DMS79 (cell line): Measurements from ENCODE around the gene OR8D1.
"Not testable (repeated sequence)": the region's sequence is repeated elsewhere in the genome, so short reads cannot be mapped to it uniquely, and the experiment has no call there.

Experiments
- DNase-seq: peaks from one replicate; lab custom pipeline; 2025; lab: John Stamatoyannopoulos, UW

Gene OR8D1

DNA sequence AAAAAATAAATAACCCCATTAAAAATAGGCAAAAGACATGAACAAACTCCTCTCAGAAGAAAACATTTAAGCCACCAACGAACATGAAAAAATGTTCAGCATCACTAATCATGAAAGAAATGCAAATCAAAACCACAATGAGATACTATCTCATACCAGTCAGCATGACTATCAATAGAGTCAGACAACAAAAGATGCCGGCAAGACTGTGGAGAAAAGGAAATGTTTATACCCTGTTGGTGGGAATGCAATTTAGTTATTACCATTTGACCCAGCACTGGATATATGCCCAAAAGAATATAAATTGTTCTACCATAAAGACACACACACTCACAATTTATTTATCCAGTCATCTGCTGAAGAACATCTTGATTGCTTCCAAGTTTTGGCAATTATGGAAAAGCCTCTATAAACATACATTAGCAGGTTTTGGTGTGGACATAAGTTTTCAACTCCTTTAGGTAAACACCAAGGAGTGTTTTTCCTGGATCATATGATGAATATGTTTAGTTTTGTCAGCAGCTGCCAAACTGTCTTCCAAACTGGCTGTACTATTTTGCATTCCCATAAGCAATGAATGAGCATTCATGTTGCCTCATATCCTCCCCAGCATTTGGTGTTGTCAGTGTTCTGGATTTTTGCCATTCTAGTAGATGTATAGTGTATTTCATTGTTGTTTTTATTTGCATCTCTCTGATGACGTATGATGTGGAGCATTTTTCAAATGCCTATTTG is 28.0 kb downstream of the OR8D1 start:
- DNase-seq, result no peak

DNA sequence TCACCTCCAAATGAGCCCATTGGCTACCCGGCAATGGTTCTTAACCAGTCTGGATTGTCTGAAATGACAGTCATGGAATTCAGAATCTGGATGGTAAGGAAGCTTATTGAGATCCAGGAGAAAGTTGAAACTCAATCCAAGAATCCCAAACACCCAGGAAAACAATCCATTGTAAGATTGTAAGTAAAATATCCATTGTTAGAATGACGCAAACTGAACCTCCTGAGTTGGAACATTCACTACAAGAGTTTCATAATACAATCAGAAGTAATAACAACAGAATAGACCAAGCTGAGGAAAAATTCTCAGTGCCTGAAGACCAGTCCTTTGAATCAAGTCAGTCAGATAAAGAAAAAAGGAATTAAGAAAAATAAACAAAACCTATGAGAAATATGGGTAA is 35.5 kb downstream of the OR8D1 start:
- no peak for DNase-seq

DNA sequence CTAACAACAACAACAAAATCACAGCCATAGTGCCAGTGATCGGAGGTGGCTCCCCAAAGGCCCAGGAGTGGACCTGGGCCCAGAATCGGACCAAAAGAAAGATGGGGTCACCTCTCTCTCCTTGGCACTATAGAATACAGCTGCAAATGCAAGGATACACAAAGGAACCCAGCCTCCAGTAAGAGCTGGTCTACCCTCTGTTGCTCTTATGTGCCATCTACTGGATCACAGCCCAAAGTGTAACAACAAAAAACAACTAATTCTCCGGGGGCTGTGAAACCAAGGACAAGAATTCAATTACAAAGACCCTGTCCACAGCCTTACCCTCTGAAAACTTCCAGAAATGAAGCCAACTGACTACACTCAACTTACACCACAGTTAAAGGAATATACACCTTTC is 35.9 kb downstream of the OR8D1 start:
- no peak for DNase-seq

DNA sequence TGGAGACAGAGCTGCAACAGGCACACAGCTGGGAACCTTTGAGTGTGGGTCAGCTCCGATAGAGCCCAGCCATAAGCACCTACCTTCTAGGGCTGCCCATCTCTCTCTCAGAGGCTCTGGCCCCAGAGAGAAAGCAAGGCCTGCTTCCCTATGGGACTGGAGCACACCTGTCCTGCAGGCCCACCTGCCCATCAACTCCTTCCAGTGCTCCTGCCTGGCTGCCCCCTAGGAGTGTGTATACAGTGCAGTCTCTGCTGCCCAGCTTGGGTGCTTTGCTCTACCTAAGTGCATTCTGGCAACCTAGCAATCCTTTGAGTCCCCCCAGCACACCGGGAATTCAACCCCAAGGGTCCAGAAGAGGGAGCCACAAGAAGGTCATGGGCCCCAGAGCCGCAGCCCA is 36.5 kb downstream of the OR8D1 start:
- DNase-seq, result no peak

DNA sequence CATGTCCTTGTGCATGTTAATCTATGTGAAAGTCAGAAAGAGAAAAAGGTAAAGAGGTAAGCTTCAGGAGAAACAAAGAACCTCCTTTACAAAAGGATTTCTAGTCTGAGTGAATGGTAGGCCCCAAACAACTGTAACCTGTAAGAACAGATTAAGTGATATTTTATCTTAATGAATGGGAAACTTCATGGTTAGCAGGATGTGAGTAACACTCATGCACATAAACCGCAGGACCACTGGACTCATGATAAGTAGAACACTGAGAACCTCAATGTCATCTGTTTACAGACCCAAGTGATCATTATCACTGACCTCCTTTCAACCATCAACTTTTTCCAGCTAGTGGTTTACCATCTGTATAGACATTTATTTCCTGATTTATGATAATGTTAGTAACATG is 37.7 kb downstream of the OR8D1 start:
- no peak for DNase-seq

DNA sequence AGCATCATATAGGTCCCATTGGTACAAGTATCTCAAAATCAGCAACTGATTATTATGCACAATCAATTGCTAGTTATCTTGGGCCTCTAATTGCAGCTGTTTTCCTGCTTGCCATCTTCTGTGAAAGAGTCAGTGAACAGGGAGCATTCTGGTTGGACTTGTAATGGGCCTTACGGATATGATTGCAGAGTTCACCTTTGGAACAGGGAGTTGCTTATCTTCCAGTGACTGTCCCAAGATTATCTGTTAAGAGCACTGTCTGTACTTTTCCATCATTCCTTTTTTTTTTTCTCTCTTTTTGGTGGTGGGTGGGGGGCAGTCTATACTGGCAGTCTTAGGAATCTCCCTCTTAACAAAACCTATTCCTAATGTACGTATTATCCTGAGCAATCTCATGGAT is 39.7 kb downstream of the OR8D1 start:
- DNase-seq, result no peak

GRCh38 chr11:124270886-124271285 is 42.9 kb downstream of the OR8D1 start:
- DNase-seq, result not testable (repeated sequence)

DNA sequence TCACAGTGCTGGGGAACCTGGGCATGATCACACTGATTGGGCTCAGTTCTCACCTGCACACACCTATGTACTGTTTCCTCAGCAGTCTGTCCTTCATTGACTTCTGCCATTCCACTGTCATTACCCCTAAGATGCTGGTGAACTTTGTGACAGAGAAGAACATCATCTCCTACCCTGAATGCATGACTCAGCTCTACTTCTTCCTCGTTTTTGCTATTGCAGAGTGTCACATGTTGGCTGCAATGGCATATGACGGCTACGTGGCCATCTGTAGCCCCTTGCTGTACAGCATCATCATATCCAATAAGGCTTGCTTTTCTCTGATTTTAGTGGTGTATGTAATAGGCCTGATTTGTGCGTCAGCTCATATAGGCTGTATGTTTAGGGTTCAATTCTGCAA is 48.7 kb downstream of the OR8D1 start:
- DNase-seq, result not testable (repeated sequence)

- no peak for DNase-seq
Measured at GRCh38 chr11:124256076-124256475, 57.7 kb downstream of the OR8D1 start, which contains the start of gene OR8G5. OR8G5 (plus strand) TSS chr11:124256376; CDS start chr11:124264932, 8,556 bp downstream.
